Activated CD8-positive, alpha-beta memory T cell treated with anti-CD3 and anti-CD28 coated beads for 36 hours (primary cell): ENCODE data around the gene NBPF3. TPM values are rescaled to one million over a fixed set of nuclear protein-coding genes. Genes with fewer than 3 reads are reported as not detected.

Experiments used
- CTCF ChIA-PET: fragments of 350-600 bp; sonication (Branson Sonifier 250); formaldehyde crosslinking; loops from one replicate; lab custom pipeline; 2021; ENCODE audit warnings: antibody characterized with exemption; lab: Charles Lee
- POLR2A ChIA-PET: fragments of 350-600 bp; sonication (Branson Sonifier 250); formaldehyde crosslinking; loops from one replicate; lab custom pipeline; 2021; ENCODE audit warnings: antibody characterized with exemption; lab: Charles Lee
- total RNA-seq, 2 experiments: library from RNA; stranded (reverse); gene quantifications; one replicate each; pipeline ENCODE4 v1.2.3, GENCODE V29; 2021

The NBPF3 gene
- total RNA-seq, 2 experiments from 2014 or later, result 3.0 to 4.3 TPM

- POLR2A ChIA-PET, result no interaction called here
- CTCF ChIA-PET, result interaction anchor here (0.6 to 1.5 kb wide), 3 partner anchors 121 to 258 kb away, joined by 3 to 4 read pairs (median 3); no protein-coding TSS in a partner anchor
Measured at GRCh38 chr1:21489146-21489545, 49.2 kb downstream of the NBPF3 start.

DNA sequence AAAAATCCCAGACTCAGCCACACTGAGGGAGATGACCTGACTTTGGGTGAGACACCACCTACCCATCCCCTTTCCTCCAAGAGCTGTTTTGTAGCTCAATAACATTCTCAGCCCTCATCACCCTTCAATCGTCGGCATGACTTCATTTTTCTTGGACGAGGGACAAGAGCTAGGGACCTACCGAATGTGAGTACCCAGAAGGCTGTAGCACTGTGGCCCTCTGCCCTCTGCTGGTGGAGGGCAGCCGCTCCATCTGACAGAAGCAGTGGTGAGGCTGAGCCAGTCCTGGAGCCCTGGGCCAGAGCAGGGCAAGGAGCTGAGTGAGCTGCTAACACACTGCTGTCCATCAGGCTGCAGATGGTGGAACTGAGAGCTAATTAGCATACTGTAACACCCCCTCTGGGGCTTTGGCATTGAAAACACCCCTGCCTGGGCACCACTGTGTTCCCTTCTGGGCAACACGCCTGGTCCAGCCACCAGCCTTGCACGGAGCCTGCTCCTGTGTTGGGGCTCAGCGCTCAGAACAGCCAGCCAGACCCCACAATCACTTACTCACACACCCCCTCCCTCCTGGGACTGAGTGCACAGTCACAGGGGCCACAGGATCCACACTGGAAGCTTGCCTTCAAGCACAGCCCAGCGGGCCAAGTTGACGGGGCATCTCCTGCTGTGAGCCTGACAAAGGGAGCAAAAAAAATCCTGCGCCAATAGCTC lies 51.0 kb downstream of the NBPF3 start:
- ChIA-PET CTCF (interaction anchor here (0.7 to 1.6 kb wide), 4 partner anchors 121 to 259 kb away, joined by 3 to 6 read pairs (median 4); no protein-coding TSS in a partner anchor), POLR2A (no interaction called here)

GRCh38 chr1:21491488-21492355 lies 51.8 kb downstream of the NBPF3 start:
- POLR2A ChIA-PET, result no interaction called here

GRCh38 chr1:21492356-21492625 lies 52.4 kb downstream of the NBPF3 start:
- ChIA-PET CTCF (no interaction called here), POLR2A (no interaction called here)

More at GRCh38 chr1:21491488-21492355, 51.8 kb downstream of the NBPF3 start:
- CTCF ChIA-PET, result interaction anchor here (0.9 to 1.6 kb wide), 2 partner anchors 121 to 123 kb away, joined by 5 to 6 read pairs; no protein-coding TSS in a partner anchor

DNA sequence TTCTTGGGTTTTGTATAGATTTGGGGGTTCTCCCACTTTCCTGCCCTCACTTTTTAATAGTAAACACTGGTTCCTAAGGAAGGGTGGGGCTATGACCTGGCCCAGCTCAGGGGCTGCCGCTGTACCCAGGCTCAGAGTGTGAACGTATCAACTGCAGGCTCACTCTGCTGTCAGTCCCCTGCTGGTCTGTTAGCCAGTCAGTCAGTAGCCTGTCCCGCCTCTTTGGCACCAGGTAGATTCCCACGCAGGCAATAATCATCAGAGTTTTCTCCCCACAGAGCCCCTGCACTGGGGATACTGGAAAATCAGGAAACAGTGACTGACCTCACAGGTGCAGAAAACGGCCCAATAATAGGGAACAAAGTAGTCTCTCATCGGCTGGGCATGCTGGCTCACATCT lies 54.3 kb downstream of the NBPF3 start:
- ChIA-PET POLR2A (no interaction called here), CTCF (interaction anchor here (0.7 kb wide), 2 partner anchors 14 to 298 kb away, joined by 4 read pairs; no protein-coding TSS in a partner anchor)

DNA sequence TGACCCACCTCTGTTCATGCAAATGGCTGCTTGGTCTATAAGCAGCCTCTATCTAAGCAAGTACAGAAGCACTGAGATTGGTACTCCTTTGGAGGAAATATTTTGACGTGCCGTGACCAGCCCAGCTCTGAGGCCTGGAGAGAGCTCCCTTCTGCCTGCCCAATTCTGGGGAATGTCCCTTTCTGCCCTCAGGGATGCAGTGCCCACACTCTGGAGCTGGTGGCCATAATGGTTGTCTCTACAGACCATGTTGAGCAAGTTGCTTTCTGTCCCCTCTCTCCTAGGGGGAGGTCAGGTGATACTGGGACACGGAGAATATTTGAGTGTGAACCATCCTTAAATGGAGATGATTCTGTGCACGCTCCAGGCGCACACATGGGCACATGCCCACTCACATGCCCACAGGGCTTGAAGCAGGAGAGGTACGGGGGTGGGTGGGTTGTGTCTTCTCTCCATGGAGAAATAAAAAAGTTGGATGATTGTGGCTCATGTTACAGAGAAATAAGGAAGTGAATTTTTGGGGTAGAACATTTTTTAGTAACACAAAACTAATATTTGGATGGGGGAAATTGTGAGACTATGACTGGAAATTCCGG lies 55.4 kb downstream of the NBPF3 start:
- ChIA-PET CTCF (interaction anchor here (0.6 kb wide), 1 partner anchor 359 kb away, joined by 3 read pairs; no protein-coding TSS in a partner anchor), POLR2A (no interaction called here)

DNA sequence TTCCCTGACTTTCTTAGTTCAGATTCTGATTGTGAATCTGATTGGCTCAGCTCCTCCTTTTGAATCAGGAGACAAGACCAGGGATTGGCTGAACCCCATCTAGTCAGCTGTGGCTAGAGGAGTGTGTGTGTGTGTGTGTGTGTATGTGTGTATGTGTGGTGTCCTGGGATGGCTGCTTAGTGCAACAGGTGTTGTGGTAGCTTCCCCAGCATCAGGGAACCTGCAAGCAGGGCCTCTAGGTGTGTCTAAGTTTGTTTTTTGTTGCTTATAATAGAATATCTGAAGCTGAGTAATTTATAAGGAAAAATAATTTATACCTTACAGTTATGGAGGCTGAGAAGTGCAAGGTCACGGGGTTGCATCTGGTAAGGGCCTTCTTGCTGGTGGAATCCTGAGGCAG lies 56.1 kb downstream of the NBPF3 start:
- POLR2A ChIA-PET, result interaction anchor here (0.6 kb wide), 1 partner anchor 575 kb away, joined by 3 read pairs; no protein-coding TSS in a partner anchor
- CTCF ChIA-PET, result interaction anchor here (0.6 kb wide), 1 partner anchor 359 kb away, joined by 3 read pairs; no protein-coding TSS in a partner anchor

DNA sequence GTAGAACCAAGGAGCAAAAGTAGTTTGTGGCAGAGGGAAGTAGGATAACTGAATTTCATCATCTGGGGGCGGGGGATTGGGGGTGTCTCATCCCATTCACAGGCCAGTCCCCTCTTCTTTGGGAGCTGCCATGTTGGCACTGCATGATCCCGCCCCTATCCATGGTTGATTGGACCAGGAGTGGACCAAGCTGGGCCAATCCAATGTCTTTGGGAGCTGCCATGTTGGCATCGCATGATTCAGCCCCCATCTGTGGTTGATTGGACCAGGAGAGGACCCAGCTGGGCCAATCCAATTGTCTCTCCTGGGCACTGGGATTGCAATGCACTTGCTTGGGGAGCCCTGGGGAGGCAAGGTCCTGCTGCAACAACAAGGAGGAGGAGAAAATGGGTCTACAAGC lies 56.9 kb downstream of the NBPF3 start:
- CTCF ChIA-PET, result no interaction called here

DNA sequence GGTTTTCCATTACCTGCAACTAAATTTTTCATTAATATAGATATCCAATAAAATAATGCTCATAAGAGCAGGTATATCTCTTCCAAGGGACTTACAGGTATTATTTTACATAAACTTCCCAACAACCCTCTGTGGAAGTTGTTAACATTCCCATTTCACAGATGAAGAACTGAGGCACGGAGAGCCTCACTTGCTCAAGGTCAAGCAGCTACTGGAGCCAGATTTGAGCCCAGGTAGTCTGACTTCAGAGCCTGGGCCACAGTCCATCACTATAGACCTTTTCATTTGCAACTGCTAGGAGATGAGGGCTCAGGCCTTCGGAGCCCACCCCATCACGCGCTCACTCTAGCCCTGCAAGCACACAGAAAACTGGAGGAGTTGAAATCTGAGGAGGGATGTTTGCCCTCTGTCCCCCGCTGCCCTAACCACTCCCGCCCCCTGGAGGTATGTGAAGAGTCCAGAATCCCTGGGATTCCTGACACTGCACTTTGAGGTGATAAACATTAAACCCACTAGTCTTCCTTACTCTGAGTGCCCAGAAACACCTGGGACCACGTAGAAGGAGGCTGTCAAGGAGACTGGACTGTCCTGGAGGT lies 57.6 kb downstream of the NBPF3 start:
- ChIA-PET CTCF (no interaction called here), POLR2A (no interaction called here)

More for the DNA sequence above, 56.9 kb downstream of the NBPF3 start:
- POLR2A ChIA-PET, result interaction anchor here (0.6 kb wide), 1 partner anchor 101 kb away, joined by 3 read pairs; no protein-coding TSS in a partner anchor

GRCh38 chr1:21499283-21499950 lies 59.5 kb downstream of the NBPF3 start:
- ChIA-PET POLR2A (no interaction called here), CTCF (no interaction called here)

- ChIA-PET CTCF (interaction anchor here (0.6 kb wide), 1 partner anchor 534 kb away, joined by 4 read pairs; no protein-coding TSS in a partner anchor), POLR2A (no interaction called here)
Measured at GRCh38 chr1:21503706-21504377, 63.9 kb downstream of the NBPF3 start.

DNA sequence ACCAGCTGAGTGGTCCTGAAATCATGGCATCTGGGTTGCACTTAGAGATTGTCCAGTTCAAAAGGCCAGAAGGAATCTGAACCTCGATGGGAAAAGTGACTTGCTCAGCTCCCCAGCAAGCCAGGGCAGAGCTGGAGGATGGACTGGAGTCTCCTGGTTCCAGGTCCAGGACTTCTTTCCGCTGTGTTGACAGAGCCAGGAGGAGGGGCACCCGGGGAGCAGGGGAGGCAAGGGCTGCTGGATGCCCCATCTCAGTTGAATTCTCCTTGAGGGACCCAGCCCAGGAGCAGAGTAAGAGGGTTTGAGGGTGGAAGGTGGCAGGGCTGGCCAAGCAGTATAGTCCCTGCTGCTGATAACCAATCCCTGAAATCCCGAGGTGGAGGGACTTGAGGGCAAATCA lies 66.9 kb downstream of the NBPF3 start:
- POLR2A ChIA-PET, result no interaction called here

GRCh38 chr1:21507511-21508270 lies 67.8 kb downstream of the NBPF3 start:
- CTCF ChIA-PET, result interaction anchor here (0.6 to 1.4 kb wide), 2 partner anchors 13 to 14 kb away, joined by 4 read pairs; no protein-coding TSS in a partner anchor
- POLR2A ChIA-PET, result no interaction called here

More for the DNA sequence above, 66.9 kb downstream of the NBPF3 start:
- CTCF ChIA-PET, result no interaction called here

DNA sequence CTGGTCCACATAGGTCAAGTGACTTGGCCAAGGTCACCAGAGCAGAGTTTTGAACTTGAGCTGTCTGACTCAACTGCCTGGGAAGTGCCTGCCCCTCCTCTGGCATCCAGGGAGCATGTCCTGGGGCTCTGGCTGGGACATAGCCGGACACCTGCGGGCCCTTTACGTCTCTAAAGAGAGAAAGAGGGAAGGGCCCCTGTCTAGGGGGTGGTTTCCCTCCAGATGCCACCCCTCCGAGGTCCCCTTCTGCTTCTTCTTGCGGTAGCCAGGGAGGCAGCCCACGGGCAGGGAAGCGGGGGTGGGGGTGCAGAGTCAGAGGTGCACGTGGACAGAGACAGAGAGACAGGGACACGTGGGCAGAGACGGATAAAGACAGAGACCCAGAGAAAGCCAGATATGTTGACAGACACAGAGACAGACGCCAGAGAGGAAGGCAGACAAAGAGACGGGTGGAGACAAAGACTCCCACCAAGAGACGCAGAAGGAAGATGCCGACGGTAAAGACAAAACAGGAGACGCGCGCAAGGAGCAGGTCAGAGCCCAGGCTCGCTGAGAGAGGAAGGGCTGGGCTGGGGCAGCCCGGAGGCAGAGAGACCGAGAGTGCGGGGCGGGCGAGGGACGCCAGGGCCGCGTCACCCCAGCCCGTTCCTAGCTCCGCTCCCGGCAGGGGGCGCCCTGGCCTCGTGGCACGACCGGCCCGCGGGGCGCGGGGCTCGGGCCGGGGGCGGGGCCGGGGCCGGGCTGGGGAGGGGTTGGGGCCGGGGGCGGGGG lies 68.8 kb downstream of the NBPF3 start:
- POLR2A ChIA-PET, result no interaction called here
- CTCF ChIA-PET, result interaction anchor here (0.5 to 1.4 kb wide), 4 partner anchors 12 to 207 kb away, joined by 3 to 4 read pairs (median 3); no protein-coding TSS in a partner anchor

DNA sequence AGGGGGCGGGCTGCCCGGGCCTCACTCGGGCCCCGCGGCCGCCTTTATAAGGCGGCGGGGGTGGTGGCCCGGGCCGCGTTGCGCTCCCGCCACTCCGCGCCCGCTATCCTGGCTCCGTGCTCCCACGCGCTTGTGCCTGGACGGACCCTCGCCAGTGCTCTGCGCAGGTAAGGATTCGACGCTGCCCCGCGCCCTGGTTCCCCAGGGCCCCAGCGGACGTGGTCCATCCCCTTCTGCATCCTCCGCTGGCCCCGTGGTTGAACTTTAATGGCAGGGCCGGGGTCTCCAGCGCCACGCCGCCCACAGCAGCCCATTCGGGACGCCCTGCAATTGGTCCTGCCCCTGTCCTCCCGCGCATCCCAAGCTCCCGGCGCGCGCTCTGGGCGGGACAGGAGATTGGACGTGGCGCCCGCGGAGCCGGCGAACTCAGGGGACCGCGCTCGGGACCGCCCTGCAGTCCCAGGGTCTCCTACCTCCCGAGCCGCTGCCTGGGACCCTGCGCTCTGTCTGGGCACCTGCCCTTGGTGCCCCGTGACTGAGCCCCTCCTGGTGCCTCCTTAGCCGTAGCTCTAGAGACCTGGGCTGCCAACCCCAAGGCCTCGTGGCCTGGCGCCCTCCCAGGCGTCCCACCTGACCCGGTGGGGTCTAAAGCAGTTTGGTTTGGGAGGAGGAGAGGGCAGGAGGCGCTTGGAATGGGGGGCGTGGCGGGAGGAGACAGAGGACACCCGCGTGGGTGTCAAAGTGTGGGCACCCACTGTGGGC lies 69.6 kb downstream of the NBPF3 start, which contains the start of gene ALPL:
ALPL (plus strand) TSS at position 73 of the 762 bp plus-strand sequence. CDS start 44,659 bp downstream, outside the sequence.
- POLR2A ChIA-PET, result no interaction called here
- CTCF ChIA-PET, result interaction anchor here (0.5 to 1.0 kb wide), 3 partner anchors 74 to 959 kb away, joined by 3 to 4 read pairs (median 3); no protein-coding TSS in a partner anchor
